Stimulated activated CD4-positive, alpha-beta T cell treated with anti-CD3 and anti-CD28 coated beads, Interleukin-2, amount 100 ng/mL, for 4 hours (primary cell): ENCODE data around the gene TNNT2.

Source experiments
- DNase-seq: peaks from one replicate; pipeline ENCODE4 v3.0.0-alpha.2; 2020; ENCODE audit warnings: low read depth

TNNT2 gene

GRCh38 chr1:201376464-201377374, 761 bp downstream of the TNNT2 start:
- DNase-seq, result no peak

- DNase-seq, result no peak
Observed at GRCh38 chr1:201376107-201376463, 1.4 kb downstream of the TNNT2 start.

GRCh38 chr1:201375169-201375568, 2.3 kb downstream of the TNNT2 start:
- DNase-seq, result no peak

GRCh38 chr1:201374364-201374763, 3.1 kb downstream of the TNNT2 start:
- no peak for DNase-seq

- DNase-seq, result no peak
Observed at GRCh38 chr1:201371792-201372191, 5.7 kb downstream of the TNNT2 start.

- no peak for DNase-seq
Observed at GRCh38 chr1:201371276-201371675, 6.2 kb downstream of the TNNT2 start.

GRCh38 chr1:201370500-201370899, 7.0 kb downstream of the TNNT2 start:
- no peak for DNase-seq

GRCh38 chr1:201369209-201369608, 8.3 kb downstream of the TNNT2 start:
- no peak for DNase-seq

- no peak for DNase-seq
Observed at GRCh38 chr1:201366696-201367095, 10.8 kb downstream of the TNNT2 start.

GRCh38 chr1:201365251-201365650, 12.2 kb downstream of the TNNT2 start:
- DNase-seq, result no peak

GRCh38 chr1:201364808-201365105, 12.7 kb downstream of the TNNT2 start:
- no peak for DNase-seq

- DNase-seq, result no peak
Observed at GRCh38 chr1:201363467-201363866, 14.0 kb downstream of the TNNT2 start.

GRCh38 chr1:201362906-201363305, 14.6 kb downstream of the TNNT2 start:
- DNase-seq, result no peak

- no peak for DNase-seq
Observed at GRCh38 chr1:201361652-201362504, 15.6 kb downstream of the TNNT2 start.

- no peak for DNase-seq
Observed at GRCh38 chr1:201360901-201361651, 16.4 kb downstream of the TNNT2 start.

GRCh38 chr1:201360486-201360885, 17.0 kb downstream of the TNNT2 start:
- no peak for DNase-seq

GRCh38 chr1:201359873-201360210, 17.6 kb downstream of the TNNT2 start:
- DNase-seq, result no peak

GRCh38 chr1:201359031-201359872, 18.2 kb downstream of the TNNT2 start:
- DNase-seq, result no peak

GRCh38 chr1:201358596-201358995, 18.9 kb downstream of the TNNT2 start:
- DNase-seq, result no peak

- DNase-seq, result no peak
Observed at GRCh38 chr1:201357636-201358348, 19.7 kb downstream of the TNNT2 start.

GRCh38 chr1:201357211-201357610, 20.3 kb downstream of the TNNT2 start:
- no peak for DNase-seq
